8988T (cell line): ENCODE data around the gene GLOD4.

ENCODE experiments used
- DNase-seq: peaks from one replicate; pipeline ENCODE4 v3.0.0; 2011

Gene GLOD4

DNA sequence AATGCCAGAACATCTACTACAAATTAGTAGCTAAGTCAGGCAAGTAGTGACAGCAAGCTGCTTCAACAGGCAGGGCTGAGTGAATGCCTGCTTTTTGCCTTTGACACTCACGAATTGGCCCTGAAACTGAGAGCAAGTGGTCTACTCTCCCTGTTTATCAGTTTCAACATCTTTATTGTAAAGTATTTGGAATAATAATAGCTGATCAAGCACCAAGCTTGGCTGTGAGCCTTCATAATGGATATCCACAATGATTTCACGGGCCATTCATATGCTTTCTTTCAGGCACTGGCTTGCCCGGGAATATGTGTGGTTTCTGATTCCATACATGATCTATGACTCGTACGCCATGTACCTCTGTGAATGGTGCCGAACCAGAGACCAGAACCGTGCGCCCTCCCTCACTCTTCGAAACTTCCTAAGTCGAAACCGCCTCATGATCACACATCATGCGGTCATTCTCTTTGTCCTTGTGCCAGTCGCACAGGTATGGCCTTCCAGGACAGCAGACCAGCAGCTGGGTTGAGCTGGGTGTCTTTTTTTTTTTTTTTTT is 44.4 kb downstream of the GLOD4 start:
- DNase-seq, result no peak

DNA sequence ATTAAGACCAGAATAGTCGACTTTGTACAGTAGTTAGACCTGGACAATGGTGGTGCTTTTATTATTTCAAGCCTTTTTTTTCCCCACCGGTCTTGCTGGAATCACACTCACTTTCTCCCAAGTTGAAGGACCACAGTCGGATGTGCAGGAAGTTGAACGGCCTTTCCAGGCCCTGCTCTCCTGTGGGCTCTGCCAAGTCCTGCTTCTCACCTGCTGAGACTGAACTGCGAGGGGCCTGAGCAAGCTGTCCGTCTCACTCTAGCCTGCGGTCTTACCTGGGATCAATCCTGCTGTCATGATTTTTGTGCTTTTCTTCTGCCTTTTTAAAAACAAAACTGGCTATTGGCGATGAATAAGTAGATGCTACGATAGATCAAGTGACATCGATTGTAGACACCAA is 48.3 kb downstream of the GLOD4 start:
- DNase-seq, result no peak

DNA sequence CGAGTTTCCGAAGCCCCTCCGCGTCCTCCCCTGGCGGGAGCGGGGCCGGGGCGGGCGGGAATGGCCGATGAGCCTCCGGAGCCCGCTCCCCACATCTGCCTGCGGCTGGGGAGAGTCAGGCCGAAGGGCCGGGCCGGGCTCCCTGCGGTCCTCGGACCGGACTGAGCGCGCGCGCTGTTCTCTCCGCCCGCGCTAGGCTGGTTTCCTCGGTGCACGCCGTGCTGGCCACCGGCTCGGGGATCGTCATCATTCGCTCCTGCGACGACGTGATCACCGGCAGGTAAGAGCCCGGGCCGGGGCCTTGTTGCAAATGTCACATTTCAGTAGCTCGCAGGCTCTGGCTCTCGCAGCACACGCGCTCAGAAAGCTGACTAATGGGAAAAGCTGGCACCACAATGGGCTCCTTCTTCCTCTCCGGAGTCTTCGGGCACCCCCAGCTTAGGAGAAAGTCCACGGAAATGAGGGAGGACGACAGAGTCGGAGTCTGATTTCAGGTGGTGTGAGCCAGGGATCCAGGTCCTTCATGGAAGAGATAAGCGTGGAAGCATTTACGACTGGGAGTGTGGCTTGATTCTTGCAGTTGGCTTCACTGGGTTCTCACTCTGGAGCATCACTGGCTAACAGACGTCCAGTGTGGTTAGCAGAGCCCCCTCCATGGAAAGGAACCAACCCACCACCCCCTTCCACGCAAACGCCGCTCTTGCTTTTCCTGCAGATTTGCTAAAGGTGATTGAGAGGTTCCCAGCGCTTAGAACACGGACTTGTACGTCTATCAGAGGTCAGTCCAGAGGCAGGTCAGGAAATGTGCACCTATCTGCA is 49.0 kb downstream of the GLOD4 start:
- DNase-seq, result no peak

DNA sequence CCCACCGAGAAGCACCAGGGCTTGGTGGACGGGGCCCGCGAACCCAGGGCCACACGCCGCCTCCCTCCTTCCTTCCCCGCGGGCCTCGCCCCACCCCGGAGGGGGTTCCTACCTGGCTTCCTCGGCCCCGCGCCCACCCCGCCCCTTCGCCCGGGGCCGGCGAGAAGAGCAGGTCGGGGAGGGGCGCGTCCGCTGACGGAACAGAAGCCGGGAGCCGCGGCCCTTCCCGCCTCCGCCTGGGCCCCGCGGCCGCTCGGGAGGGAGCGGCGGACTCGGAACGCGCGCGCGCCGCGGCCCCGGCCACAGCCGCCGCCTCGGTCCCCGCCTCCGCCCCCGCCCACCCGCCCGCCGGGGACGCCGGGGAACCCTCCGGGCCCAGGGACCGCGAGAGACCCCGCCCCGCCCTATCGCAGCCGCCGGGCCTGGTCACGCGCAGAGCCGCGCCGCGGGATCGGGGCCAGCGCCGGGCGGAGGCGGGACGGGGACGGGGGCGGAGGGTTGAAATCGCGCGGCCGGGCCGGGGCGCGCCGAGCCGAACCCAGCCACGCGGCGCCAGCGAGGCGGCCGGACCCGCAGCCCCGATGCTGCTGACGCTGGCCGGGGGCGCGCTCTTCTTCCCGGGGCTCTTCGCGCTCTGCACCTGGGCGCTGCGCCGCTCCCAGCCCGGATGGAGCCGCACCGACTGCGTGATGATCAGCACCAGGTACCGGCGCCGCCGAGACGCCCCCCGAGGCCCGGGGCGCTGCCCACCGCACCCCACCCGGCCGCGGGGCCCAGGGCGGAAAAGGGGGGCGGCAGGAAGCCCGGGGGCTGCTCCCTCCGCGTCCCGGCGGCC is 49.8 kb downstream of the GLOD4 start, which contains the start of gene TLCD3A:
Gene TLCD3A, plus strand, starts transcription at position 530 of the 835 bp plus-strand sequence. Its CDS starts 52 bp downstream, at position 582.
- peak; percentile 71 for DNase-seq

DNA sequence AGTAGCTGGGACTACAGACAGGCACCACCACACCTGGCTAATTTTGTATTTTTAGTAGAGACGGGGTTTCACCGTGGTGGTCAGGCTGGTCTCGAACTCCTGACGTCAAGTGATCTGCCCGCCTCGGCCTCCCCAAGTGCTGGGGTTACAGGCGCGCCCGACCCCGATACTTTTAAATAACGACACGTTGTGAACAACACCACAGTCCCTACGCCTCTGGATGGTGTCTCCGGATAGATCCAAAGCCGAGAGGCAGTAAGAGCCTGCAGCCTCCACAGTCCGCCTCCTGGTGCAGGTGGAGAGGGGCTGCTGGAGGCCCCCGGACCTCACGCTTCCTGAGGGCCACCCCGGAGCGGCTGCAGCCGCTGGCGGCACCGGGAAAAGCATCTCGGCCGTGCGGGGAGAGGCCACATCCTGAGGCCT is 50.4 kb downstream of the GLOD4 start:
- no peak for DNase-seq

DNA sequence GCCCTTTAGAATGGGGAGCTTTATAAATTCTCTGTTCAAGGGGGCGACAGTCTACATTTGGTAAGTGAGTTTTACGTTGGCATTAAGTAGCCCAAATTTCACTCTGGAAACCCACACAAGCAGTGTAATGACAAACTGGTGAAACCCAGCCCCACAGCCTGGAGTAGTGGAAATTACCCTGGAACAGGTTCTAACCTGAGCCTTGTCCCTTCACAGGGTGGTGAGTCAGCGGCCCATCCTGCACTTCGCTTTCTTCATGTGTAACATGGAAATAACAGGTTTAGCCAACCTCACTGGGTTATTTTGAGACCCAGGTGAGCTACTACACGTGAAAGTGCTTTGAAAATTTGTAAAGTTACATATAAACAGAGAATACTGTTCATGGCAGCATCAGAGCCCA is 53.2 kb downstream of the GLOD4 start:
- no peak for DNase-seq

DNA sequence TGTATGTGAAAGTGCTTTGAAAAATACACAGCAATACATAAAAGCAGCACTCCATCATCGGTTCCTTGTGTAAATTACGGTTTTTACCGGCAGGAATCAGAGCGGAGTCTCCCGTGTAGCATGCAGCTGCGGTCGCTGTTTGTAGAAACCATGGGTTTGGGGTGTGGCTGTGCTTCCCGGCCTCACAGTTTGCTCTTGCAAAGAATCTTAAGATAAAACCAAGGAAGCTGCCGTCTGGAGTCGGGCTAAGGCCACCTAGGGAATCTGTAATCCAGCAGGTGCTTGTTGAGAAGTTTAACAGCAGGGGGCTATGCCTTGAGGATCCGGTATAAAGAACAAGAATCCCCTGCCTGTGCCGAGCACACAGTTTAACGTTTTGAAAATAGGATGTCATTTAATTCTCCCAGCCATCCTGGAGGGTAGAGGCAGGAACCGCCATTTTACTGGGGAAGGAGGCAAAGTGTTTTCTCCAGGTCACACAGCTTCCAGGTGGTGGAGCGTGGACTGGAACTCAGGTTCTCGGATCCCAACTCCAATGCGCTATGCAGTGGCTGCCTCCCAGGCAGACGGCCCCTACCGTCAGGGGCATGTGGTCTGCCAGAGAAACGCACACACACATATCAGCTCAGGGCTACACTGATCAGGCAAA is 55.7 kb downstream of the GLOD4 start:
- DNase-seq, result no peak

DNA sequence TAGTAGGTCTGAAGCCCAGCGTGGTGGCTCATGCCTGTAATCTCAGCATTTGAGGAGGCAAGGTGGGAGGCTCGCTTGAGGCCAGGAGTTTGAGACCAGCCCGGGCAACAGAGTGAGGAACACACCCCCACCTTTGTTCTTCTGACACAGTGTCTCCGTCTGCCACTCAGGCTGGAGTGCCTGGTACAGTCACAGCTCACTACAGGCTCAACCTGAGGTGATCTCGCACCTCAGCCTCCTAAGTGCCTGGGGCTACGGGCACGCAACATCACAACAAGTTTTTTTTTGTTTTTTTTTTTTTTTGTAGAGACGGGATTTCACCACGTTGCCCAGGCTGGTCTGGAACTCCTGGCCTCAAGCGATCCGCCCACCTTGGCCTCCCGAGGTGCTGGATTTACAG is 56.3 kb downstream of the GLOD4 start:
- no peak for DNase-seq

DNA sequence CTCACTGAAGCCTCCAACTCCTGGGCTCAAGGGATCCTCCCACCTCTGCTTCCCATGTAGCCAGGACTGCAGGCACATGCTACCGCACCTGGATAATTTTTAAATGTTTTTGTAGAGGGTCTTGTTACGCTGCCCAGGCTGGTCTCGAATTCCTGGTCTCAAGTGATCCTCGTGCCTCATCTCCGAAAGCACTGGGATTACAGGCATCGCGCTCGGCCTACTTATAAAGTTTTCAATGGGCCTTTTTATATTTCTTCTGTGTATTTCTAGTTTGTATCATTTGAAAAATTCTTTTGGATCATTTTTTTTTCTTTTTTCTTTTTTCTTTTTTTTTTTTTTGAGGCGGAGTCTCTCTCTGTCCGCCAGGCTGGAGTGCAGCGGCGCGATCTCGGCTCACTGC is 57.0 kb downstream of the GLOD4 start:
- DNase-seq, result no peak

DNA sequence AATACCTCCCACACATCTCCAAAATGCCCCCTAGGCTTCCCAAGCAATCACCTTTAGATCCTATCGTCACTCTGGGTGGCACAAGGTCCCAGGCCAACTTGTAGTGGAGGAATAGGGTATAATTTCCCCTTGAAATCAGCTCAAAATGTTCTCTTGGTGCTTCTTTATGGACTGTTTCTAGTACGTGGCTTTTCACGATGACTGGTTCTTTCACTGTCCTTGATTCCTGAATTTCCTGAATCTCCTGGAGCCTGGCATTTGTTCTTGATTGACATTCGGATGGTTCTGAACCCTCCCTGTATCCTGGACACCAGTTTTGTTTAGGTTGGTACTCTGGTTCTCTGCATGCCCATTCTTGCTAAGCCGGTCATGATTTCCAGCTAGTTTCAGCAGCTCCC is 60.5 kb downstream of the GLOD4 start:
- no peak for DNase-seq

DNA sequence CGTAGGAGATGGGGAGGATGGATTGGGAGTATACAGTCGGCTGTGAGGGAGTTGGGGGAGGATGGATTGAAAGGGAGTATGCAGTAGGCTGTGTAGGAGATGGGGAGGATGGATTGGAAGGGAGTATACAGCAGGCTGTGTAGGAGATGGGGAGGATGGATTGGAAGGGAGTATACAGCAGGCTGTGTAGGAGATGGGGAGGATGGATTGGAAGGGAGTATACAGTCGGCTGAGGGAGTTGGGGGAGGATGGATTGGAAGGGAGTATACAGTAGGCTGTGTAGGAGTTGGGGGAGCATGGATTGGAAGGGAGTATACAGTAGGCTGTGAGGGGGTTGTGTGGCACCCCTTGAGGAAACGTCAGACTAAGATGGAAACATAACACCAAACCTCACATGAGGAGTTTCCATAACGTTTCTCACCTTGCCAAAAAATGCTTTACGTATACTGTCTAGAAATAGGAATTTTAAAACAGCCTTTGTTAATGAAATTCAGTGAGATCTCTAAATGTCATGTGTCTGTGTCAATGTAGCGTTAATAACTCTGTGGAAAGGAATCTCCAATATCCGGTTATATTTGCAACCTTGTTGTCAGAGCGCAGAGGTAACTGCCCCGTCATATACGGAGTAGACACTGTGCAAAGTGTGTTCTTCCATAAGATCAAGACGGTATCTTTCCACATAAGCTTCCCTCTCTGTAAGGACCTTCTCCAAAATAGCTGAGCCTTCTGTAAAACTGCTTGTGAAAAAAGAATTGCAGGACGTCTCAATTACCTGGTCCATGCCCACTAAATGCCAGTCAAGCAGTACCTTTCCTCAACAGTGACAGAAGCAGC is 61.2 kb downstream of the GLOD4 start:
- DNase-seq, result no peak

DNA sequence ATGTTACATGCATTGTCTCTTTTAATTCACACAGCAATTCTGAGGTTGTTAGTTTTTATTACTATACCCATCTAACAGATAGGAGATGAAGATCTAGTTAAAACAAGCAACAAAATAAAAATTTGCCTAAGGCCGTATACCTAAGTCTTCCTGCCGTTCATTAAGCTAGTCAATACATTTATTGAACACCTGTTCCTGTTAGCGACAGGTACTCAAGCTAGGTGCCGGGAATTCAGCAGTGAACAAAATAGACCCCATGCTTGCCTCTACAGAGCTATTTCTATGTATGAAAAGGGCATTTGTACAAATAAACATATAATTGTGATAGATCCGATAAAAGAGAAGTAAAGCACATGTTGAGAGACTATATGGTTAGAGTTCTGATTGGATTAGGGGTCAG is 64.0 kb downstream of the GLOD4 start:
- DNase-seq, result no peak
